Adrenal gland (tissue), 5 donors: ENCODE results near the gene RAD51B.

Source experiments
- POLR2A ChIP-seq, 2 donors: fragments of 450-650 bp; IDR thresholded peaks; one replicate each; pipeline ENCODE4 v1.6.1; 2017; ENCODE audit warnings: antibody characterized with exemption in 2 of 2, mild to moderate bottlenecking in 2 of 2, moderate library complexity in 1 of 2
- TF ChIP-seq, protein P1 (sequence below), 6 experiments: fragments of 450-650 bp in 4 of 6; fragments of 200-600 bp in 2 of 6; sonication (generic) in 1 of 6; IDR thresholded peaks; 1 replicate in 5 of 6; 2 replicates in 1 of 6; pipeline versions ENCODE4 v1.5.1 to v1.8.0; 2016 to 2021; ENCODE audit warnings: antibody characterized with exemption in 6 of 6, mild to moderate bottlenecking in 2 of 6, moderate library complexity in 1 of 6
- donor health status: DM: no; HTN: no; CAD: no.

GRCh38 chr14:68374682-68375081, 555.1 kb downstream of the RAD51B start:
- TF ChIP-seq, protein P1, sequence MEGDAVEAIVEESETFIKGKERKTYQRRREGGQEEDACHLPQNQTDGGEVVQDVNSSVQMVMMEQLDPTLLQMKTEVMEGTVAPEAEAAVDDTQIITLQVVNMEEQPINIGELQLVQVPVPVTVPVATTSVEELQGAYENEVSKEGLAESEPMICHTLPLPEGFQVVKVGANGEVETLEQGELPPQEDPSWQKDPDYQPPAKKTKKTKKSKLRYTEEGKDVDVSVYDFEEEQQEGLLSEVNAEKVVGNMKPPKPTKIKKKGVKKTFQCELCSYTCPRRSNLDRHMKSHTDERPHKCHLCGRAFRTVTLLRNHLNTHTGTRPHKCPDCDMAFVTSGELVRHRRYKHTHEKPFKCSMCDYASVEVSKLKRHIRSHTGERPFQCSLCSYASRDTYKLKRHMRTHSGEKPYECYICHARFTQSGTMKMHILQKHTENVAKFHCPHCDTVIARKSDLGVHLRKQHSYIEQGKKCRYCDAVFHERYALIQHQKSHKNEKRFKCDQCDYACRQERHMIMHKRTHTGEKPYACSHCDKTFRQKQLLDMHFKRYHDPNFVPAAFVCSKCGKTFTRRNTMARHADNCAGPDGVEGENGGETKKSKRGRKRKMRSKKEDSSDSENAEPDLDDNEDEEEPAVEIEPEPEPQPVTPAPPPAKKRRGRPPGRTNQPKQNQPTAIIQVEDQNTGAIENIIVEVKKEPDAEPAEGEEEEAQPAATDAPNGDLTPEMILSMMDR (IDR thresholded peaks at IDR 0.05): no peak
- no peak for TF ChIP-seq POLR2A (IDR thresholded peaks at IDR 0.05)
